HS-5 (cell line): Measurements from ENCODE around the gene PTPRM.
A peak's percentile ranks its signal among the peaks of the same experiment; 100 is the strongest.

Experiments used
- DNase-seq: peaks from one replicate; pipeline ENCODE4 v3.0.0-alpha.2; 2012; ENCODE audit warnings: low read depth

PTPRM gene

GRCh38 chr18:8400193-8400752, 833.2 kb downstream of the PTPRM start:
- DNase-seq, result no peak

- no peak for DNase-seq
These were observed 833.7 kb downstream of the PTPRM start for GRCh38 chr18:8400825-8401224.

- DNase-seq, result no peak
These were observed 834.5 kb downstream of the PTPRM start for GRCh38 chr18:8401606-8402005.

GRCh38 chr18:8402237-8402636, 835.1 kb downstream of the PTPRM start:
- DNase-seq, result no peak

- DNase-seq, result no peak
These were observed 836.6 kb downstream of the PTPRM start for GRCh38 chr18:8403713-8404112.

- no peak for DNase-seq
These were observed 839.2 kb downstream of the PTPRM start for GRCh38 chr18:8406186-8406867.

- DNase-seq, result no peak
These were observed 839.7 kb downstream of the PTPRM start for GRCh38 chr18:8406868-8407250.

GRCh38 chr18:8409151-8409550, 842.0 kb downstream of the PTPRM start:
- DNase-seq, result no peak

GRCh38 chr18:8411492-8411891, 844.4 kb downstream of the PTPRM start:
- no peak for DNase-seq

- DNase-seq, result no peak
These were observed 845.0 kb downstream of the PTPRM start for GRCh38 chr18:8412117-8412516.

- no peak for DNase-seq
These were observed 846.1 kb downstream of the PTPRM start for GRCh38 chr18:8413189-8413588.

- DNase-seq, result no peak
These were observed 846.6 kb downstream of the PTPRM start for GRCh38 chr18:8413751-8414150.

- no peak for DNase-seq
These were observed 849.3 kb downstream of the PTPRM start for GRCh38 chr18:8416212-8417019.

GRCh38 chr18:8422391-8422790, 855.3 kb downstream of the PTPRM start:
- no peak for DNase-seq

GRCh38 chr18:8423051-8423557, 856.0 kb downstream of the PTPRM start:
- DNase-seq, result no peak

GRCh38 chr18:8424481-8424880, 857.4 kb downstream of the PTPRM start:
- no peak for DNase-seq

- DNase-seq, result peak; percentile 44
These were observed 858.0 kb downstream of the PTPRM start for GRCh38 chr18:8424917-8425725.

- DNase-seq, result no peak
These were observed 859.3 kb downstream of the PTPRM start for GRCh38 chr18:8426401-8426800.

- DNase-seq, result no peak
These were observed 860.2 kb downstream of the PTPRM start for GRCh38 chr18:8427339-8427738.

GRCh38 chr18:8428951-8429350, 861.8 kb downstream of the PTPRM start:
- no peak for DNase-seq

- DNase-seq, result no peak
These were observed 863.9 kb downstream of the PTPRM start for GRCh38 chr18:8431036-8431435.

GRCh38 chr18:8433323-8433722, 866.2 kb downstream of the PTPRM start:
- no peak for DNase-seq
